Measurements from ENCODE around the gene PDE7B. TPM values are rescaled to one million over a fixed set of nuclear protein-coding genes. Genes with fewer than 3 reads are reported as not detected.

The PDE7B gene
- total RNA-seq, 2 experiments from 2014 or later: not detected

DNA sequence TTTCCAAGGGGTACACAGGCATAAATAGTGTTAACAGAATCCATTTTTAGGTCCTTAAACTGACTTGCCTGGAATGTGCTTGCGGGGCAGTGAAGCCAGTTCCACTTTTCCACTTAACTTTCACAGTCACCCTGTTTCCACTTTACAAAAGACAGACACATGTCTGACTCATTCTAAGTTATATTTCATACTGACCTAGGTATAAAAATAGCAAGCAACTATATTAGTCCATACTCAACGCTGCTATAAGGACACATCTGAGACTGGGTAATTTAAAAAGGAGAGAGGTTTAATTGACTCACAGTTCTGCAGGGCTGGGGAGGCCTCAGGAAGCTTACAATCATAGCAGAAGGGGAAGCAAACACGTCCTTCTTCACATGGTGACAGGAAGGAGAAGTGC lies 310.4 kb downstream of the PDE7B start:
- POLR2A ChIA-PET: no interaction called here
- no peaks in the 10 kb centered on the region for H3K36me3 ChIP-seq (ENCODE audit: insufficient read depth, low read length)
- CTCF ChIA-PET (ENCODE audit: unreplicated experiment): no interaction called here

GRCh38 chr6:136163260-136163659 lies 311.8 kb downstream of the PDE7B start:
- H4K20me1 ChIP-seq (ENCODE audit: insufficient read depth, low read length): no peaks in the 10 kb centered on the region
- no peaks in the 10 kb centered on the region for H3K36me3 ChIP-seq (ENCODE audit: insufficient read depth, low read length)
- no peak overlapping the region for H3K4me2 ChIP-seq (ENCODE audit: low read length)
- H3K9me2 ChIP-seq (ENCODE audit: insufficient read depth, low read length): no peaks in the 10 kb centered on the region
- H2AFZ ChIP-seq (ENCODE audit: low read length): no peak overlapping the region
- H3K4me1 ChIP-seq (ENCODE audit: insufficient read depth, low read length, poor library complexity, severe bottlenecking): no peaks in the 10 kb centered on the region
- ChIA-PET POLR2A (no interaction called here), CTCF (ENCODE audit: unreplicated experiment) (no interaction called here)
- no peak for TF ChIP-seq CTCF (conservative IDR thresholded peaks at IDR 0.05; ENCODE audit: low read length)
- no peak overlapping the region for H3K4me3 ChIP-seq (ENCODE audit: low read depth, low read length, poor library complexity, severe bottlenecking)
- no peaks in the 10 kb centered on the region for H3K79me2 ChIP-seq (ENCODE audit: insufficient read depth, low read depth, low read length)
- DNase-seq (ENCODE audit: low spot score): no peak
- no TSS peak for BruUV-seq (replicated peaks)
- H3K27ac ChIP-seq (ENCODE audit: low read depth, low read length, poor library complexity, severe bottlenecking): no peak overlapping the region
- intact Hi-C loops (cut with micrococcal nuclease; ENCODE audit: unreplicated experiment): no loop called here
- no peaks in the 10 kb centered on the region for H3K9me3 ChIP-seq (ENCODE audit: low read length)

More for the DNA sequence above, 310.4 kb downstream of the PDE7B start:
- Histone ChIP-seq H2AFZ (ENCODE audit: low read length) (no peak overlapping the region), H3K9me3 (ENCODE audit: low read length) (no peaks in the 10 kb centered on the region), H4K20me1 (ENCODE audit: insufficient read depth, low read length) (no peaks in the 10 kb centered on the region), H3K4me3 (ENCODE audit: low read depth, low read length, poor library complexity, severe bottlenecking) (no peak overlapping the region), H3K79me2 (ENCODE audit: insufficient read depth, low read depth, low read length) (no peaks in the 10 kb centered on the region), H3K9me2 (ENCODE audit: insufficient read depth, low read length) (no peaks in the 10 kb centered on the region), H3K27ac (ENCODE audit: low read depth, low read length, poor library complexity, severe bottlenecking) (no peak overlapping the region), H3K4me1 (ENCODE audit: insufficient read depth, low read length, poor library complexity, severe bottlenecking) (no peaks in the 10 kb centered on the region), H3K4me2 (ENCODE audit: low read length) (no peak overlapping the region)
- BruUV-seq (replicated peaks): no TSS peak
- TF ChIP-seq EZH2phosphoT487 (IDR thresholded peaks at IDR 0.05; ENCODE audit: borderline replicate concordance, low read depth, low read length) (no peak), CTCF (conservative IDR thresholded peaks at IDR 0.05; ENCODE audit: low read length) (no peak)
- intact Hi-C loops (cut with micrococcal nuclease; ENCODE audit: unreplicated experiment): no loop called here
- DNase-seq (ENCODE audit: low spot score): no peak

- Histone ChIP-seq H3K4me3 (ENCODE audit: low read depth, low read length, poor library complexity, severe bottlenecking) (no peak overlapping the region), H4K20me1 (ENCODE audit: insufficient read depth, low read length) (no peaks in the 10 kb centered on the region), H3K4me2 (ENCODE audit: low read length) (no peak overlapping the region), H2AFZ (ENCODE audit: low read length) (no peak overlapping the region), H3K9me2 (ENCODE audit: insufficient read depth, low read length) (no peaks in the 10 kb centered on the region), H3K9me3 (ENCODE audit: low read length) (no peaks in the 10 kb centered on the region), H3K36me3 (ENCODE audit: insufficient read depth, low read length) (no peaks in the 10 kb centered on the region), H3K27ac (ENCODE audit: low read depth, low read length, poor library complexity, severe bottlenecking) (no peak overlapping the region), H3K79me2 (ENCODE audit: insufficient read depth, low read depth, low read length) (no peaks in the 10 kb centered on the region), H3K4me1 (ENCODE audit: insufficient read depth, low read length, poor library complexity, severe bottlenecking) (no peaks in the 10 kb centered on the region)
- ChIA-PET POLR2A (no interaction called here), CTCF (ENCODE audit: unreplicated experiment) (no interaction called here)
- DNase-seq (ENCODE audit: low spot score): no peak
- intact Hi-C loops (cut with micrococcal nuclease; ENCODE audit: unreplicated experiment): no loop called here
- no TSS peak for BruUV-seq (replicated peaks)
- TF ChIP-seq CTCF (conservative IDR thresholded peaks at IDR 0.05; ENCODE audit: low read length): no peak
Measured at GRCh38 chr6:136166815-136167214, 315.3 kb downstream of the PDE7B start.

All from OCI-LY7 (cell line).